Vagina (tissue), 2 donors: Measurements from ENCODE around the gene LCE6A.

ENCODE experiments used
- CTCF ChIP-seq, 3 experiments: fragments of 450-650 bp in 2 of 3; fragments of 200-600 bp in 1 of 3; sonication (generic) in 1 of 3; IDR thresholded peaks; one replicate each; pipeline ENCODE4 v1.5.1; 2017 to 2019; ENCODE audit warnings: antibody characterized with exemption in 3 of 3, mild to moderate bottlenecking in 2 of 3, moderate library complexity in 2 of 3
- POLR2A ChIP-seq, 2 donors: fragments of 450-650 bp; IDR thresholded peaks; one replicate each; pipeline ENCODE4 v1.6.1; 2017; ENCODE audit warnings: antibody characterized with exemption in 2 of 2, mild to moderate bottlenecking in 2 of 2, moderate library complexity in 2 of 2
- POLR2AphosphoS5 ChIP-seq, 2 donors: sonication (generic); formaldehyde crosslinking; IDR thresholded peaks; one replicate each; pipeline ENCODE4 v1.9.0; 2017; ENCODE audit warnings: antibody characterized with exemption in 2 of 2, mild to moderate bottlenecking in 2 of 2, low read depth in 1 of 2; ENCODE audit not compliant: insufficient read depth in 1 of 2

DNA sequence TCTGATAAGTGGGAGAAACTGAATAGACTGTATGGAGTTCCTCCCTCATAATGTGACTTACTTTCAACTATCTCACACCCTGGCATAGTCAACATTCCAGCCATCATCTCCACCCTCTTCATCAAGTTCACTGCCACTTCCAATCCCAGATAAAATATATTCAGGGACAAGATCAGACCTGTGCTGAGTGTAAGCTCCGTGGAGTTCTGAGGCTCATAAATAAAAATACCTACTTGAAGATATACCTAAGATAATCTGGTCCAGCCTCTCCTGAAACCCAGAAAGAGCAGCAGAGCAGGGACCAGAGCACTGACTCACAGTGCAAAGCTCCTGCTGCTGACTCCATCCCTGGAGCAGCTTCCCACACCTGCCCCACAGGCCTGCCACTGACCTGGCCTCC, 15.4 kb downstream of the LCE6A start:
- TF ChIP-seq CTCF (IDR thresholded peaks at IDR 0.05) (no peak), POLR2A (IDR thresholded peaks at IDR 0.05) (no peak), POLR2AphosphoS5 (IDR thresholded peaks at IDR 0.05; ENCODE audit: insufficient read depth in 1 of 2, low read depth in 1 of 2) (no peak)
